ENCODE results near the gene PRAMEF13.
"Not testable (repeated sequence)": the region's sequence is repeated elsewhere in the genome, so short reads cannot be mapped to it uniquely, and the experiment has no call there.

DNA sequence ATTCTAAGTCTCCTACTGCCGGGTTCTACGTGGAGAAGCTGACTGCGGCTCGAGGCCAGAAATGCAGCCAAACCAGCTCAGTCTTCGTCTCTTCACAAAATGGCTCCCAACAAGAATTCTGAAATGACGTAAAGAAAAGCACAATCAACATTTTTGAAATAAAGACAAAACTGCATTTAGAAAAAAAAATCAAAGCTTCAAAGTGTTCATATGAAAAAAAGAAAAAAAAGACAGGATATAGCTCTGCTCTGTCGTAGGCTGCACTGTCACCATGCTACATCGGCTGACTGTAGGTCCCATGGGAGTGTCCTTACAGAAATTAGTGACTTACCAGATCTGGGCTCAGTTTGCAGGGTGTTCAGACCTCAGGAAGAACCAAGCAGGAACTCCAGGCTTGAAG lies 35.7 kb downstream of the PRAMEF13 start, which contains the start of gene HNRNPCL4:
- TF ChIP-seq, protein P1, sequence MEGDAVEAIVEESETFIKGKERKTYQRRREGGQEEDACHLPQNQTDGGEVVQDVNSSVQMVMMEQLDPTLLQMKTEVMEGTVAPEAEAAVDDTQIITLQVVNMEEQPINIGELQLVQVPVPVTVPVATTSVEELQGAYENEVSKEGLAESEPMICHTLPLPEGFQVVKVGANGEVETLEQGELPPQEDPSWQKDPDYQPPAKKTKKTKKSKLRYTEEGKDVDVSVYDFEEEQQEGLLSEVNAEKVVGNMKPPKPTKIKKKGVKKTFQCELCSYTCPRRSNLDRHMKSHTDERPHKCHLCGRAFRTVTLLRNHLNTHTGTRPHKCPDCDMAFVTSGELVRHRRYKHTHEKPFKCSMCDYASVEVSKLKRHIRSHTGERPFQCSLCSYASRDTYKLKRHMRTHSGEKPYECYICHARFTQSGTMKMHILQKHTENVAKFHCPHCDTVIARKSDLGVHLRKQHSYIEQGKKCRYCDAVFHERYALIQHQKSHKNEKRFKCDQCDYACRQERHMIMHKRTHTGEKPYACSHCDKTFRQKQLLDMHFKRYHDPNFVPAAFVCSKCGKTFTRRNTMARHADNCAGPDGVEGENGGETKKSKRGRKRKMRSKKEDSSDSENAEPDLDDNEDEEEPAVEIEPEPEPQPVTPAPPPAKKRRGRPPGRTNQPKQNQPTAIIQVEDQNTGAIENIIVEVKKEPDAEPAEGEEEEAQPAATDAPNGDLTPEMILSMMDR (IDR thresholded peaks at IDR 0.05; ENCODE audit: low read depth, low read length, poor library complexity, severe bottlenecking) = not testable (repeated sequence)
- not testable (repeated sequence) for TF ChIP-seq EZH2phosphoT487 (IDR thresholded peaks at IDR 0.05; ENCODE audit: borderline replicate concordance, low read length)

All from DOHH2 (cell line).